GM12878 (cell line): ENCODE data around the gene KRT14.

Experiments used
- ATF2 ChIP-seq: IDR thresholded peaks from 2 replicates; pipeline ENCODE4 v1.6.1; 2012; ENCODE audit warnings: low read length, inconsistent platforms
- BACH1 ChIP-seq: fragments of 450-650 bp; IDR thresholded peaks from 2 replicates; pipeline ENCODE4 v1.6.1; 2017; ENCODE audit warnings: mild to moderate bottlenecking, borderline replicate concordance
- CBX3 ChIP-seq: fragments of 200-600 bp; sonication (generic); IDR thresholded peaks from 2 replicates; pipeline ENCODE4 v1.6.1; 2016; ENCODE audit warnings: low read depth, borderline replicate concordance
- CTCF ChIP-seq, 3 experiments: IDR thresholded peaks in 2 of 3; conservative IDR thresholded peaks in 1 of 3; 2 replicates each; pipeline ENCODE4 v1.5.1; 2011; ENCODE audit warnings: low read depth in 3 of 3, low read length in 3 of 3, mild to moderate bottlenecking in 3 of 3, control low read depth in 2 of 3, moderate library complexity in 2 of 3, inconsistent platforms in 1 of 3, mixed read lengths in 1 of 3; ENCODE audit not compliant: control insufficient read depth in 2 of 3, insufficient read depth in 1 of 3; ENCODE audit errors: extremely low read depth in 1 of 3
- EP300 ChIP-seq, 2 experiments: fragments of 150-350 bp in 1 of 2; IDR thresholded peaks; 2 replicates each; pipeline ENCODE4 v1.6.1; 2011 to 2012; ENCODE audit warnings: low read depth in 2 of 2, low read length in 2 of 2, borderline replicate concordance in 1 of 2, improper control_type of control experiment in 1 of 2, inconsistent platforms in 1 of 2; ENCODE audit not compliant: control insufficient read depth in 1 of 2
- EZH2 ChIP-seq: IDR thresholded peaks from 2 replicates; pipeline ENCODE4 v1.6.1; 2012; ENCODE audit warnings: low read depth, mild to moderate bottlenecking, control low read depth, inconsistent platforms, low read length, borderline replicate concordance; ENCODE audit not compliant: control insufficient read depth
- NFYA ChIP-seq: IDR thresholded peaks from 2 replicates; pipeline ENCODE4 v1.6.1; 2011; ENCODE audit warnings: low read depth, mild to moderate bottlenecking, low read length, improper control_type of control experiment, borderline replicate concordance
- SP1 ChIP-seq: IDR thresholded peaks from one replicate; pipeline ENCODE4 v1.6.1; 2011; ENCODE audit warnings: low read depth, low read length
- TCF12 ChIP-seq: IDR thresholded peaks from 2 replicates; pipeline ENCODE4 v1.6.1; 2011; ENCODE audit warnings: low read depth, mild to moderate bottlenecking, low read length

- TF ChIP-seq EZH2 (no peak), NFYA (no peak), SP1 (no peak), TCF12 (no peak), BACH1 (no peak), ATF2 (no peak), CTCF (IDR thresholded peaks at IDR 0.05 in 2 of 3, conservative IDR thresholded peaks at IDR 0.05 in 1 of 3; ENCODE audit: control insufficient read depth in 2 of 3, extremely low read depth in 1 of 3, insufficient read depth in 1 of 3, low read depth in 3 of 3, low read length in 3 of 3) (no peak), CBX3 (no peak), EP300 (IDR thresholded peaks at IDR 0.05; ENCODE audit: borderline replicate concordance in 1 of 2, control insufficient read depth in 1 of 2, low read depth in 2 of 2, low read length in 2 of 2) (no peak)
Observed at GRCh38 chr17:41547378-41547841, 39.3 kb downstream of the KRT14 start.
